ENCODE data around the gene TNFRSF18.

Gene TNFRSF18

GRCh38 chr1:1232208-1232795 is 25.9 kb upstream of the TNFRSF18 start, which contains the start of gene B3GALT6:
Gene B3GALT6, plus strand, starts transcription at chr1:1232237. Its CDS starts 42 bp downstream, at chr1:1232279.
- H3K79me2 ChIP-seq (ENCODE audit: control insufficient read depth, low read length): peaks cover 77% of the 10 kb centered on the region
- H3K4me1 ChIP-seq (ENCODE audit: control insufficient read depth, low read length): peaks cover 22% of the 10 kb centered on the region
- H3K27me3 ChIP-seq (ENCODE audit: control insufficient read depth, low read length): peaks cover under 1% of the 10 kb centered on the region; the same call in 1 of the 2 replicates
- no peaks in the 10 kb centered on the region for H3K9me3 ChIP-seq (ENCODE audit: control insufficient read depth, insufficient read depth, low read length)
- peaks cover 52% of the 10 kb centered on the region for H3K36me3 ChIP-seq (ENCODE audit: control insufficient read depth, low read length)
- H3K9me2 ChIP-seq (replicated peaks; ENCODE audit: control insufficient read depth, low read length): no peaks in the 10 kb centered on the region
- peak within 1 kb of the TSS; percentile 92 for H3K4me3 ChIP-seq (ENCODE audit: low read length)
- H3K4me2 ChIP-seq (ENCODE audit: low read length): peak within 1 kb of the TSS; percentile 82
- H3K27ac ChIP-seq (ENCODE audit: low read depth, low read length): peak within 1 kb of the TSS; percentile 55
- no peaks in the 10 kb centered on the region for H3F3A ChIP-seq (ENCODE audit: control insufficient read depth, insufficient read depth)
- no peaks in the 10 kb centered on the region; the same call in 1 of the 2 replicates for H4K20me1 ChIP-seq (ENCODE audit: control insufficient read depth, insufficient read depth, low read depth, low read length)
- no peak for TF ChIP-seq EZH2phosphoT487 (IDR thresholded peaks at IDR 0.05; ENCODE audit: borderline replicate concordance, low read length)
- TF ChIP-seq CTCF (IDR thresholded peaks at IDR 0.05; ENCODE audit: low read depth, low read length, poor library complexity, severe bottlenecking): no peak

- no peaks in the 10 kb centered on the region for H3K27me3 ChIP-seq (ENCODE audit: control insufficient read depth, low read length)
- no peaks in the 10 kb centered on the region for H3K9me3 ChIP-seq (ENCODE audit: control insufficient read depth, insufficient read depth, low read length)
- peak within 1 kb of the TSS; percentile 82 for H3K4me2 ChIP-seq (ENCODE audit: low read length)
- peaks cover 57% of the 10 kb centered on the region for H3K36me3 ChIP-seq (ENCODE audit: control insufficient read depth, low read length)
- H4K20me1 ChIP-seq (ENCODE audit: control insufficient read depth, insufficient read depth, low read depth, low read length): no peaks in the 10 kb centered on the region; the same call in 1 of the 2 replicates
- no peak for TF ChIP-seq EZH2phosphoT487 (IDR thresholded peaks at IDR 0.05; ENCODE audit: borderline replicate concordance, low read length)
- TF ChIP-seq CTCF (IDR thresholded peaks at IDR 0.05; ENCODE audit: low read depth, low read length, poor library complexity, severe bottlenecking): no peak
- H3K79me2 ChIP-seq (ENCODE audit: control insufficient read depth, low read length): peaks cover 83% of the 10 kb centered on the region
- H3K4me3 ChIP-seq (ENCODE audit: low read length): peak within 1 kb of the TSS; percentile 92
- H3K9me2 ChIP-seq (replicated peaks; ENCODE audit: control insufficient read depth, low read length): no peaks in the 10 kb centered on the region
- no peaks in the 10 kb centered on the region for H3F3A ChIP-seq (ENCODE audit: control insufficient read depth, insufficient read depth)
- H3K27ac ChIP-seq (ENCODE audit: low read depth, low read length): peak within 1 kb of the TSS; percentile 55
- H3K4me1 ChIP-seq (ENCODE audit: control insufficient read depth, low read length): peaks cover 22% of the 10 kb centered on the region
Measured at GRCh38 chr1:1231400-1232207, 25.2 kb upstream of the TNFRSF18 start, which contains the start of gene SDF4. Gene SDF4, minus strand, starts transcription at chr1:1232001. Its CDS starts 3,229 bp downstream, at chr1:1228772.

GRCh38 chr1:1230656-1231399 is 24.4 kb upstream of the TNFRSF18 start:
- H3K4me2 ChIP-seq (ENCODE audit: low read length): peak overlapping the region; percentile 74
- H3K4me3 ChIP-seq (ENCODE audit: low read length): peak overlapping the region; percentile 92
- H3K79me2 ChIP-seq (ENCODE audit: control insufficient read depth, low read length): peaks cover 91% of the 10 kb centered on the region
- H3F3A ChIP-seq (ENCODE audit: control insufficient read depth, insufficient read depth): no peaks in the 10 kb centered on the region
- H4K20me1 ChIP-seq (ENCODE audit: control insufficient read depth, insufficient read depth, low read depth, low read length): no peaks in the 10 kb centered on the region; the same call in 1 of the 2 replicates
- TF ChIP-seq EZH2phosphoT487 (IDR thresholded peaks at IDR 0.05; ENCODE audit: borderline replicate concordance, low read length): no peak
- no peaks in the 10 kb centered on the region for H3K9me2 ChIP-seq (replicated peaks; ENCODE audit: control insufficient read depth, low read length)
- peaks cover 65% of the 10 kb centered on the region for H3K36me3 ChIP-seq (ENCODE audit: control insufficient read depth, low read length)
- H3K27ac ChIP-seq (ENCODE audit: low read depth, low read length): peak overlapping the region; percentile 55
- peaks cover 22% of the 10 kb centered on the region for H3K4me1 ChIP-seq (ENCODE audit: control insufficient read depth, low read length)
- H3K9me3 ChIP-seq (ENCODE audit: control insufficient read depth, insufficient read depth, low read length): no peaks in the 10 kb centered on the region
- H3K27me3 ChIP-seq (ENCODE audit: control insufficient read depth, low read length): no peaks in the 10 kb centered on the region

Measured in DOHH2 (cell line).